ENCODE results near the gene TOP2A. TPM values are rescaled to one million over a fixed set of nuclear protein-coding genes. Genes with fewer than 3 reads are reported as not detected.
A peak's percentile ranks its signal among the peaks of the same experiment; 100 is the strongest.

Gene TOP2A
- total and polyA plus RNA-seq, 11 donors, result 0.11 to 28.9 (median 1.2) TPM

- 80 to 83% (median 81%) methylated on average over 12 of the region's 12 CpGs for WGBS, 4 donors
- no peaks in the 10 kb centered on the region for H3K27me3 ChIP-seq
- DNase-seq (no peak), ATAC-seq (no peak)
- TF ChIP-seq POLR2A (IDR thresholded peaks at IDR 0.05), result no peak
- no peak for TF ChIP-seq CTCF (IDR thresholded peaks at IDR 0.05)
- H3K4me1 ChIP-seq, result peaks cover 6 to 80% (median 48%) of the 10 kb centered on the region in 12 donors
- H3K36me3 ChIP-seq, result peaks cover 0 to 50% (median 37%) of the 10 kb centered on the region in 9 donors
- intact Hi-C loops (cut with DNase I), result no loop called here
- H3K27ac ChIP-seq, result peak overlapping the region in 3 of 12 donors; percentile 20 to 97 (median 27)
- H3K4me3 ChIP-seq, result no peak overlapping the region
- H3K9me3 ChIP-seq, result no peaks in the 10 kb centered on the region
These were observed 41.3 kb upstream of the TOP2A start for GRCh38 chr17:40458851-40459482.

- Histone ChIP-seq H3K9me3 (no peaks in the 10 kb centered on the region), H3K27me3 (no peaks in the 10 kb centered on the region), H3K4me3 (no peak overlapping the region), H3K36me3 (peaks cover 0 to 58% (median 45%) of the 10 kb centered on the region in 9 donors), H3K4me1 (peaks cover 6 to 82% (median 50%) of the 10 kb centered on the region in 12 donors), H3K27ac (peak overlapping the region in 6 of 12 donors; percentile 4 to 97 (median 12))
- intact Hi-C loops (cut with DNase I), result no loop called here
- peak in 2 of 4 donors; percentile 34 to 35 for ATAC-seq
- DNase-seq, result peak in 2 of 5 donors; percentile 43 to 73
- WGBS, 4 donors, result 25 to 43% (median 41%) methylated on average over 13 to 16 of the region's 16 CpGs
- TF ChIP-seq POLR2A (IDR thresholded peaks at IDR 0.05) (no peak), CTCF (IDR thresholded peaks at IDR 0.05) (no peak)
These were observed 40.5 kb upstream of the TOP2A start for GRCh38 chr17:40457964-40458791.

GRCh38 chr17:40457369-40457768, 39.7 kb upstream of the TOP2A start:
- Histone ChIP-seq H3K4me1 (peaks cover 6 to 82% (median 50%) of the 10 kb centered on the region in 12 donors), H3K27ac (peak overlapping the region in 4 of 12 donors; percentile 4 to 97 (median 9)), H3K36me3 (peaks cover 0 to 66% (median 48%) of the 10 kb centered on the region in 9 donors), H3K9me3 (no peaks in the 10 kb centered on the region), H3K27me3 (no peaks in the 10 kb centered on the region), H3K4me3 (no peak overlapping the region)
- peak in 1 of 5 donors; percentile 0 for DNase-seq
- no peak for ATAC-seq
- 83 to 89% (median 87%) methylated on average over 3 of the region's 3 CpGs for WGBS, 4 donors
- TF ChIP-seq POLR2A (IDR thresholded peaks at IDR 0.05) (no peak), CTCF (IDR thresholded peaks at IDR 0.05) (no peak)
- intact Hi-C loops (cut with DNase I), result no loop called here

- Histone ChIP-seq H3K27ac (peak overlapping the region in 6 of 12 donors; percentile 4 to 97 (median 29)), H3K4me1 (peaks cover 11 to 82% (median 51%) of the 10 kb centered on the region in 12 donors), H3K4me3 (no peak overlapping the region), H3K36me3 (peaks cover 0 to 72% (median 48%) of the 10 kb centered on the region in 9 donors), H3K27me3 (no peaks in the 10 kb centered on the region), H3K9me3 (no peaks in the 10 kb centered on the region)
- intact Hi-C loops (cut with DNase I), result no loop called here
- TF ChIP-seq CTCF (IDR thresholded peaks at IDR 0.05), result no peak
- peak in 3 of 5 donors; percentile 52 to 69 (median 54) for DNase-seq
- peak in 3 of 4 donors; percentile 3 to 9 (median 4) for ATAC-seq
- WGBS, 4 donors, result 54 to 75% (median 57%) methylated on average over 13 to 16 of the region's 16 CpGs
These were observed 38.8 kb upstream of the TOP2A start for GRCh38 chr17:40456396-40456951.
